Neutrophil (primary cell): ENCODE data around the gene ENTPD8.

Experiments
- H3K27ac ChIP-seq: fragments of 200-600 bp; sonication (generic); 2 replicates; pipeline ENCODE4 v1.5.1; 2016; ENCODE audit warnings: mild to moderate bottlenecking, moderate library complexity
- H3K27me3 ChIP-seq: fragments of 200-600 bp; sonication (generic); 2 replicates; pipeline ENCODE4 v1.6.0; 2016; ENCODE audit warnings: mild to moderate bottlenecking
- H3K36me3 ChIP-seq: fragments of 200-600 bp; sonication (generic); 2 replicates; pipeline ENCODE4 v1.5.1; 2017
- H3K4me1 ChIP-seq, 2 experiments: fragments of 200-600 bp in 1 of 2; sonication (generic) in 1 of 2; 1 replicate in 1 of 2; 2 replicates in 1 of 2; pipeline versions ENCODE4 v1.5.1 to v1.6.1; 2013 to 2016; ENCODE audit warnings: low read depth in 1 of 2, low read length in 1 of 2, mild to moderate bottlenecking in 1 of 2, moderate library complexity in 1 of 2; ENCODE audit not compliant: control insufficient read depth in 1 of 2, insufficient read depth in 1 of 2
- H3K4me3 ChIP-seq, 2 experiments: fragments of 200-600 bp in 1 of 2; sonication (generic) in 1 of 2; 1 replicate in 1 of 2; 2 replicates in 1 of 2; pipeline ENCODE4 v1.5.1; 2013 to 2016; ENCODE audit warnings: low read depth in 1 of 2, low read length in 1 of 2, mild to moderate bottlenecking in 1 of 2, moderate library complexity in 1 of 2
- H3K9me3 ChIP-seq: fragments of 200-600 bp; sonication (generic); 2 replicates; pipeline ENCODE4 v1.5.1; 2016
- CTCF ChIP-seq: fragments of 200-600 bp; sonication (generic); IDR thresholded peaks from 2 replicates; pipeline ENCODE4 v1.5.1; 2016; ENCODE audit warnings: antibody characterized with exemption

ENTPD8 gene

GRCh38 chr9:137441289-137441934, at the start of gene ENTPD8:
TSS of gene ENTPD8 (minus strand) at chr9:137441357. CDS start at chr9:137438285, 3,072 bp downstream.
- no peak within 1 kb of the TSS for H3K27ac ChIP-seq
- TF ChIP-seq CTCF: no peak
- peaks cover 61% of the 10 kb centered on the region for H3K27me3 ChIP-seq
- H3K4me3 ChIP-seq: peak within 1 kb of the TSS; percentile 23 to 60
- no peaks in the 10 kb centered on the region for H3K9me3 ChIP-seq
- no peaks in the 10 kb centered on the region for H3K36me3 ChIP-seq
- peaks cover 0 to 8% of the 10 kb centered on the region in 2 experiments for H3K4me1 ChIP-seq

GRCh38 chr9:137490532-137491186, 49.5 kb upstream of the ENTPD8 start:
- Histone ChIP-seq H3K4me1 (no peaks in the 10 kb centered on the region), H3K36me3 (no peaks in the 10 kb centered on the region), H3K9me3 (no peaks in the 10 kb centered on the region), H3K27ac (no peak overlapping the region), H3K4me3 (no peak overlapping the region), H3K27me3 (no peaks in the 10 kb centered on the region)
- no peak for TF ChIP-seq CTCF

GRCh38 chr9:137488906-137489305, 47.7 kb upstream of the ENTPD8 start:
- Histone ChIP-seq H3K27ac (no peak overlapping the region), H3K4me1 (no peaks in the 10 kb centered on the region), H3K36me3 (no peaks in the 10 kb centered on the region), H3K9me3 (no peaks in the 10 kb centered on the region), H3K27me3 (no peaks in the 10 kb centered on the region), H3K4me3 (no peak overlapping the region)
- no peak for TF ChIP-seq CTCF

GRCh38 chr9:137488327-137488653, 47.1 kb upstream of the ENTPD8 start:
- no peaks in the 10 kb centered on the region for H3K36me3 ChIP-seq
- no peak overlapping the region for H3K27ac ChIP-seq
- no peaks in the 10 kb centered on the region for H3K4me1 ChIP-seq
- H3K27me3 ChIP-seq: no peaks in the 10 kb centered on the region
- TF ChIP-seq CTCF: no peak
- no peaks in the 10 kb centered on the region for H3K9me3 ChIP-seq
- no peak overlapping the region for H3K4me3 ChIP-seq

GRCh38 chr9:137487454-137488326, 46.5 kb upstream of the ENTPD8 start:
- no peak overlapping the region for H3K27ac ChIP-seq
- no peaks in the 10 kb centered on the region for H3K9me3 ChIP-seq
- H3K4me3 ChIP-seq: no peak overlapping the region
- H3K4me1 ChIP-seq: no peaks in the 10 kb centered on the region
- no peak for TF ChIP-seq CTCF
- H3K36me3 ChIP-seq: no peaks in the 10 kb centered on the region
- no peaks in the 10 kb centered on the region for H3K27me3 ChIP-seq
